Psoas muscle (tissue), 8 donors: Measurements from ENCODE around the gene KCNQ5. TPM values are rescaled to one million over a fixed set of nuclear protein-coding genes. Genes with fewer than 3 reads are reported as not detected.

ENCODE experiments used
- ATAC-seq, 4 donors: fragments of 200-7000 bp; cut with Tn5 transposase; one replicate each; pipeline ENCODE4 v1.9.1; 2020; ENCODE audit warnings: moderate library complexity in 3 of 4, mild to moderate bottlenecking in 2 of 4
- DNase-seq, 2 donors: peaks; one replicate each; pipeline ENCODE4 v3.0.0-alpha.2; 2020
- H3K27ac ChIP-seq: fragments of 200-600 bp; one replicate; pipeline ENCODE4 v1.8.0; 2022
- H3K27me3 ChIP-seq, 3 donors: fragments of 200-600 bp in 1 of 3; one replicate each; pipeline versions ENCODE4 v1.6.1 to v1.8.0; 2013 to 2022; ENCODE audit warnings: low read length in 2 of 3, mild to moderate bottlenecking in 2 of 3, moderate library complexity in 1 of 3; ENCODE audit not compliant: insufficient read depth in 3 of 3
- H3K36me3 ChIP-seq, 2 donors: fragments of 200-600 bp in 1 of 2; one replicate each; pipeline versions ENCODE4 v1.6.1 to v1.8.0; 2013 to 2022; ENCODE audit warnings: low read depth in 1 of 2, mild to moderate bottlenecking in 1 of 2, moderate library complexity in 1 of 2; ENCODE audit not compliant: insufficient read depth in 1 of 2
- H3K4me1 ChIP-seq: fragments of 200-600 bp; one replicate; pipeline ENCODE4 v1.8.0; 2022
- H3K4me3 ChIP-seq: fragments of 200-600 bp; one replicate; pipeline ENCODE4 v1.8.0; 2022; ENCODE audit warnings: mild to moderate bottlenecking
- H3K9me3 ChIP-seq: fragments of 200-600 bp; one replicate; pipeline ENCODE4 v1.8.0; 2022
- WGBS, 3 donors: extraction: QIAGEN DNeasy Blood & Tissue Kit; methylation state at CpG; one replicate each; pipeline versions ENCODE4 v1.1.6 to v1.1.7; 2013; 5-methylcytosine and 5-hydroxymethylcytosine counted together
- intact Hi-C, 2 donors: fragments of 100-400 bp; cut with DNase I; formaldehyde crosslinking; loops; one replicate each; pipeline versions ENCODE4 v1.11.0 to v1.14.2; 2022
- polyA plus RNA-seq, 3 donors: library from polyadenylated mRNA; stranded (reverse); fragments of 200-250 nt; gene quantifications; one replicate each; pipeline ENCODE4 v1.2.3, GENCODE V29; 2013
- total RNA-seq, 4 donors: library from RNA; stranded (reverse); fragmentation: NEBNext Ultra II Directional in 2 of 4; extraction: Animal tissue kit (Norgen Biotek cat#: 25700) in 2 of 4; gene quantifications; one replicate each; pipeline versions ENCODE4 v1.2.1 to v1.2.4, GENCODE V29; 2021 to 2023
- TF ChIP-seq, protein P1 (sequence below): fragments of 200-600 bp; IDR thresholded peaks from one replicate; pipeline ENCODE4 v1.8.0; 2022; ENCODE audit warnings: antibody characterized with exemption
- donor health status: healthy with polysubstance abuse.
- donor health status: DM: no; HTN: no; CAD: no; lungs with moderate emphysema.
- donor health status: Bipolar disorder and iron deficiency.
- donor health status: healthy.
- donor health status: DM: yes; HTN: yes; CAD: no.
- donor health status: DM: no; HTN: no; CAD: no.
- donor health status: DM: no; HTN: no; CAD: no.
- donor health status: DM: yes; HTN: yes; CAD: no.

KCNQ5 gene
- total and polyA plus RNA-seq, 7 donors = 4.4 to 90.7 (median 25.7) TPM

DNA sequence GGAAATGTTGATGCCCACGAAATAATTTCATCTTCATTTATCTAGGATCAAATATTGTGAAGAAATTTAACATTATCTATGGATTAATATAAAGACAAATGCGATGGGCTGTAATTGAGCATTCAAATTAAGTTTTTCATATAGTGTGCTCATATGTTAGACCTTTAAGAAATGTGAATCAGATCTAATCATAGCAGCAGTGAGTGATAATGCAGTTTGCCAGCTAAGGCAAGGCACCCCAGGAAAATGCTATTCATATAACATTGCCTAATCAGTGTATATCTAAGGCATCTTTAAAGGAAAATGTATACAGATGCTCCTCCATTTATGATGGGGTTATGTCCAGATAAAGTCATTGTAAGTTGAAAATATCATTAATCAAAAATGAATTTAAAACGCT is 135.2 kb downstream of the KCNQ5 start:
- intact Hi-C loops = loop anchor here in 1 of 2 donors (10.0 kb wide), 1 partner anchor 198 kb away; no protein-coding TSS in a partner anchor
- Histone ChIP-seq H3K9me3 (no peaks in the 10 kb centered on the region), H3K4me1 (peaks cover 64% of the 10 kb centered on the region), H3K4me3 (no peak overlapping the region), H3K27me3 (no peaks in the 10 kb centered on the region), H3K36me3 (no peaks in the 10 kb centered on the region), H3K27ac (peak overlapping the region; percentile 39)
- WGBS, 3 donors = 69 to 78% (median 78%) methylated on average over 3 of the region's 3 CpGs
- ATAC-seq (peak; percentile 60 to 94 (median 86)), DNase-seq (no peak)
- TF ChIP-seq, protein P1, sequence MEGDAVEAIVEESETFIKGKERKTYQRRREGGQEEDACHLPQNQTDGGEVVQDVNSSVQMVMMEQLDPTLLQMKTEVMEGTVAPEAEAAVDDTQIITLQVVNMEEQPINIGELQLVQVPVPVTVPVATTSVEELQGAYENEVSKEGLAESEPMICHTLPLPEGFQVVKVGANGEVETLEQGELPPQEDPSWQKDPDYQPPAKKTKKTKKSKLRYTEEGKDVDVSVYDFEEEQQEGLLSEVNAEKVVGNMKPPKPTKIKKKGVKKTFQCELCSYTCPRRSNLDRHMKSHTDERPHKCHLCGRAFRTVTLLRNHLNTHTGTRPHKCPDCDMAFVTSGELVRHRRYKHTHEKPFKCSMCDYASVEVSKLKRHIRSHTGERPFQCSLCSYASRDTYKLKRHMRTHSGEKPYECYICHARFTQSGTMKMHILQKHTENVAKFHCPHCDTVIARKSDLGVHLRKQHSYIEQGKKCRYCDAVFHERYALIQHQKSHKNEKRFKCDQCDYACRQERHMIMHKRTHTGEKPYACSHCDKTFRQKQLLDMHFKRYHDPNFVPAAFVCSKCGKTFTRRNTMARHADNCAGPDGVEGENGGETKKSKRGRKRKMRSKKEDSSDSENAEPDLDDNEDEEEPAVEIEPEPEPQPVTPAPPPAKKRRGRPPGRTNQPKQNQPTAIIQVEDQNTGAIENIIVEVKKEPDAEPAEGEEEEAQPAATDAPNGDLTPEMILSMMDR = no peak

DNA sequence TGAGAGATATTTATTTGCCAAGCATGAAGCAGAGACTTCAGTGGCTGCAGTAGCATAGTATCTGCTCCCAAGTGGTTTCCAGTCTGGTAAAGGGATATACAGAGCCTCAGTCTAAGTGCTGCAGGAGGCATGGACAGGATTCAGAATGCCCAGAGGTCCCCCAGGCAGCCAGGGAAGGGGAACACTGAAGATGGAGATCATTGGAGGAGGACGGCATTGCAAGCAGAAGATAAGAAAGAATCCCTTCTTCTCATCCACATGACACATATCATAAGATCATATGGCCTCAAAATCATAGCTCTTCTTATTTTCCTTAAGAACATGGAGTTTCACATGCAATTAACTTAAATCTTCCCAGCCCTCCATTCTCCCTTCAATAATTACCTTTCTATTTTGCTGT is 136.1 kb downstream of the KCNQ5 start:
- Histone ChIP-seq H3K27ac (no peak overlapping the region), H3K27me3 (no peaks in the 10 kb centered on the region), H3K4me3 (no peak overlapping the region), H3K9me3 (no peaks in the 10 kb centered on the region), H3K4me1 (peaks cover 68% of the 10 kb centered on the region), H3K36me3 (no peaks in the 10 kb centered on the region)
- TF ChIP-seq, protein P1 = no peak
- intact Hi-C loops = loop anchor here in 1 of 2 donors (10.0 kb wide), 1 partner anchor 197 kb away; no protein-coding TSS in a partner anchor
- no peak for DNase-seq
- ATAC-seq = peak in 1 of 4 donors; percentile 25
- 76 to 94% (median 83%) methylated on average over 1 of the region's 1 CpG for WGBS, 3 donors

DNA sequence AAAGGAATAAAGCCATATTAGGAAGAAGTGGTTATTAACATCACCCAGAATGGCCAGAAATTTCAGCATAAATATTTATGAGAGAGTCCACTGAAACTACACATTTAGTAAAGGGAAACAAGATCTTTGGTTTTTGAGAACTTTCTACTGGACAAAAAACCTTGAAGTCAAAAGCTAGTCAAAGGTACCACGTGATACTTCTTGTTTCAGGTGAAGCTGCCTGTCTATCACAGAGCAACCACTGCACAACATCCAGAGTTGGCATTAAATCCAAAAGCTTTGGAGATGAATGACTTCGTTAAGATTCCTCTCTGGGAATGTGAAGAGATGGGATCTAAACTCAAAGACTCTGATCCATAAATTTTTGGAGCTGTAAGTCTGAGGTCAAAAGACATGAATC is 137.0 kb downstream of the KCNQ5 start:
- H3K27me3 ChIP-seq = no peaks in the 10 kb centered on the region
- H3K4me3 ChIP-seq = no peak overlapping the region
- intact Hi-C loops = loop anchor here in 1 of 2 donors (10.0 kb wide), 1 partner anchor 196 kb away; no protein-coding TSS in a partner anchor
- no peak overlapping the region for H3K27ac ChIP-seq
- H3K36me3 ChIP-seq = no peaks in the 10 kb centered on the region
- H3K4me1 ChIP-seq = peaks cover 68% of the 10 kb centered on the region
- WGBS, 3 donors = 61 to 69% (median 65%) methylated on average over 2 of the region's 2 CpGs
- no peak for DNase-seq
- TF ChIP-seq, protein P1 = no peak
- ATAC-seq = no peak
- H3K9me3 ChIP-seq = no peaks in the 10 kb centered on the region

DNA sequence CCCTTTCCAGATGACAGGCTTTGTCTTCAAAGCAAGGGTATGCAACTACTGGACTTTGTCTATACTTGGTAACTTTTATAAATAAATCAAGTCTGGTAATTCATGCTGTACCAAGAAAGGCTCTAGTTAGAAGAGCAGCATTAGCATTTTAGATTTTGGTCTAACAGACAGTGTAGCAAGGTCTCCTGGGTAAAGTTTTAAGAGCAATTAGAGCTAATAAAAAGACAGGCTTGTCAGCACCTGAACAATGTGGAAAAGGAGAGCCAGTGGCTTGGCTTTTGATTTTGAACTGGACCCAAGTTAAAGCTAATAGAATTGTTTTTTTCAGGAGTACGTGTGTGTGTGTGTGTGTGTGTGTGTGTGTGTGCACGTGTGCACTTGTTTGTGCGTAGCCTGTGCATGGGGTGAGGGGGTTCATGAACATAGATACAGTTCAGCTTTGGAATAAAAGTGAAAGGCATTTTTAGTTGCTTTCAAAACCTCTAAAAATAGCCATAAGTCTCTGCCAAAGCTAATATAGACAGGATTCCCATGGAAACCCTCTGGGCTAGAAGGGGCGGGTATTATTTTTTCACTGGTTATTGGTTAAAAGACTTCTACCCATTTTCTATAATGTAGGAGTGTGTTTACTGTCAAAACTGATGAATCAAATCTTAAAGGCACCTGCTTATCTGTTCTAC is 138.4 kb downstream of the KCNQ5 start:
- Histone ChIP-seq H3K36me3 (no peaks in the 10 kb centered on the region), H3K4me1 (peaks cover 65% of the 10 kb centered on the region), H3K9me3 (no peaks in the 10 kb centered on the region), H3K27ac (no peak overlapping the region), H3K4me3 (no peak overlapping the region), H3K27me3 (no peaks in the 10 kb centered on the region)
- ATAC-seq (no peak), DNase-seq (no peak)
- intact Hi-C loops = no loop called here
- WGBS, 3 donors = 18 to 45% (median 27%) methylated on average over 4 of the region's 4 CpGs
- TF ChIP-seq, protein P1 = no peak
